Type B pancreatic cell (in vitro differentiated cells): ENCODE results near the gene FLRT2. TPM values are rescaled to one million over a fixed set of nuclear protein-coding genes. Genes with fewer than 3 reads are reported as not detected.

Experiments used
- DNase-seq: peaks from one replicate; pipeline ENCODE4 v3.0.0; 2021; ENCODE audit warnings: mixed read lengths; ENCODE audit not compliant: unreplicated experiment; ENCODE audit errors: extremely low spot score
- H3K27ac Mint-ChIP-seq: 2 replicates; pipeline ENCODE4 v1.8.0; 2021; ENCODE audit warnings: mild to moderate bottlenecking, mixed read lengths
- H3K27me3 Mint-ChIP-seq: 2 replicates; pipeline ENCODE4 v1.8.0; 2021; ENCODE audit warnings: mixed read lengths
- H3K36me3 Mint-ChIP-seq: 2 replicates; pipeline ENCODE4 v1.8.0; 2021; ENCODE audit warnings: mixed read lengths
- H3K4me1 Mint-ChIP-seq: one replicate; pipeline ENCODE4 v1.8.0; 2021; ENCODE audit warnings: mixed read lengths; ENCODE audit not compliant: unreplicated experiment
- H3K4me3 Mint-ChIP-seq: 2 replicates; pipeline ENCODE4 v1.8.0; 2021; ENCODE audit warnings: mild to moderate bottlenecking, mixed read lengths
- H3K9me3 Mint-ChIP-seq: 2 replicates; pipeline ENCODE4 v1.8.0; 2021; ENCODE audit warnings: mixed read lengths
- total RNA-seq: library from RNA; stranded (reverse); gene quantifications from 2 replicates; pipeline ENCODE4 v1.2.1, GENCODE V29; 2021; ENCODE audit warnings: low replicate concordance
- TF ChIP-seq, protein P1 (sequence below): fragments of 200-600 bp; sonication (generic); conservative IDR thresholded peaks from 2 replicates; pipeline ENCODE4 v1.5.0; 2021; ENCODE audit warnings: antibody characterized with exemption, mild to moderate bottlenecking

The FLRT2 gene
- total RNA-seq, 1 donor from 2014 or later = 127 TPM

DNA sequence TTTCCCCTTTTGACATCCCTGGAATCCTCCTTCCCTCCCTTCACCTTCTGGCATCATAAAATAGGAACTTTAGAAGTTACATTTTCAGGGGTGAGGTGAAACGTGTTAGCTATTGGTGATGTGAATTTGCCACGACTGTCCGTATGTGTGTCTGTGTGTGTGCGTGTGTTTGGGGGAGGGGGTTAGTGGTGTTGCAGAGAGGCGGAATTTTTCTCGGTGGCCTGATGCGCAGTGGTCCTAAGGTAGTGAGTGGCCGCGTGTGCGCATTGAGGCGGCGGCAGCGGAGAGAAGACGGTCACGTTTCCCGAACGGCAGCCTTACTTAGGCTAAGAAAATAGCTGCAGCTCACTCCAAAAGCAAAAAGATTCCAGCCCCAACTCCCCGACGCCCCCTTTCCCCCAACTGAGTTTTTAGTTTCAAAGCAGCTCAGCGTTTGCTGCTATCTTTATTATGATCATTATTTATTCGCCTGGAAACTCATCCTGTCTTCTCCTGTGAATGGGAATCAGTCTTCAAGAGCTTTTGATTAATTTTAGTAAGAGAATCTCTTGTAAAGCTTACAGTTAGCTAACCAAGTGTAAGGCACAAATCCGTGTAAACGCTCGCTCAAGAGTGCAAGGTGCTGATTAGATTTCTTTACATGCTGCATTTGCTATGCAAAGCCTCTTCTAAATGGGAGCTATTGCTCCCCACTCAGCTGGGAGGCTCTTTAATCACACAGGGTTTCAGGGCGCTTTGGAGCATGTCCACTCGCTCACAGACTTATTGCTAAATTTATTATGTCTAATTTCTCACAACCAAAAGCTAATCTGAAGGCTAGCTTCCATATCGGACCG lies 4.7 kb downstream of the FLRT2 start:
- Mint-ChIP-seq H3K9me3 (no peaks in the 10 kb centered on the region), H3K4me3 (peak overlapping the region; percentile 90), H3K27ac (peak overlapping the region; percentile 39), H3K36me3 (peaks cover 4% of the 10 kb centered on the region), H3K4me1 (peaks cover 25% of the 10 kb centered on the region), H3K27me3 (peaks cover 64% of the 10 kb centered on the region)
- DNase-seq = no peak
- TF ChIP-seq, protein P1, sequence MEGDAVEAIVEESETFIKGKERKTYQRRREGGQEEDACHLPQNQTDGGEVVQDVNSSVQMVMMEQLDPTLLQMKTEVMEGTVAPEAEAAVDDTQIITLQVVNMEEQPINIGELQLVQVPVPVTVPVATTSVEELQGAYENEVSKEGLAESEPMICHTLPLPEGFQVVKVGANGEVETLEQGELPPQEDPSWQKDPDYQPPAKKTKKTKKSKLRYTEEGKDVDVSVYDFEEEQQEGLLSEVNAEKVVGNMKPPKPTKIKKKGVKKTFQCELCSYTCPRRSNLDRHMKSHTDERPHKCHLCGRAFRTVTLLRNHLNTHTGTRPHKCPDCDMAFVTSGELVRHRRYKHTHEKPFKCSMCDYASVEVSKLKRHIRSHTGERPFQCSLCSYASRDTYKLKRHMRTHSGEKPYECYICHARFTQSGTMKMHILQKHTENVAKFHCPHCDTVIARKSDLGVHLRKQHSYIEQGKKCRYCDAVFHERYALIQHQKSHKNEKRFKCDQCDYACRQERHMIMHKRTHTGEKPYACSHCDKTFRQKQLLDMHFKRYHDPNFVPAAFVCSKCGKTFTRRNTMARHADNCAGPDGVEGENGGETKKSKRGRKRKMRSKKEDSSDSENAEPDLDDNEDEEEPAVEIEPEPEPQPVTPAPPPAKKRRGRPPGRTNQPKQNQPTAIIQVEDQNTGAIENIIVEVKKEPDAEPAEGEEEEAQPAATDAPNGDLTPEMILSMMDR = no peak

DNA sequence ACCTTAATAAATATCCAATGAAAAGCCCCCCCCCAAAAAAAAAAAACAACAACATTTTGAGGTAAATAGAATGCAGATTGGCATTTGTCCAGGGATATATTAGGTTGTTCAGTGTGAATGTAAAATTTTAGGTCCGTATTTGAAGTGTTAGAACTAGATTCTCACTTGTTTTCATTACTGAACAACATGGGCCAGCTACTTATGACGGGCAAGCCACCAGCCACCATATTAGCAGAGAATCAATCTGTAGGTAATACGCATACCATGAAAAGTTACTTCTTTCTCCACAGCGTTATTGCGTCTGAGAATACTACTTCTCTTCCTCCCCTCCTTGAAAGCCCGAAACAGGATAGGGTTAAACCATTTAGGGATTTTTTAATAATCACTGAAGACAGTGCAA lies 5.4 kb downstream of the FLRT2 start:
- Mint-ChIP-seq H3K27me3 (peaks cover 58% of the 10 kb centered on the region), H3K4me1 (peaks cover 25% of the 10 kb centered on the region), H3K27ac (peak overlapping the region; percentile 39), H3K9me3 (no peaks in the 10 kb centered on the region), H3K36me3 (peaks cover 4% of the 10 kb centered on the region), H3K4me3 (peak overlapping the region; percentile 90)
- TF ChIP-seq, protein P1 = no peak
- no peak for DNase-seq

DNA sequence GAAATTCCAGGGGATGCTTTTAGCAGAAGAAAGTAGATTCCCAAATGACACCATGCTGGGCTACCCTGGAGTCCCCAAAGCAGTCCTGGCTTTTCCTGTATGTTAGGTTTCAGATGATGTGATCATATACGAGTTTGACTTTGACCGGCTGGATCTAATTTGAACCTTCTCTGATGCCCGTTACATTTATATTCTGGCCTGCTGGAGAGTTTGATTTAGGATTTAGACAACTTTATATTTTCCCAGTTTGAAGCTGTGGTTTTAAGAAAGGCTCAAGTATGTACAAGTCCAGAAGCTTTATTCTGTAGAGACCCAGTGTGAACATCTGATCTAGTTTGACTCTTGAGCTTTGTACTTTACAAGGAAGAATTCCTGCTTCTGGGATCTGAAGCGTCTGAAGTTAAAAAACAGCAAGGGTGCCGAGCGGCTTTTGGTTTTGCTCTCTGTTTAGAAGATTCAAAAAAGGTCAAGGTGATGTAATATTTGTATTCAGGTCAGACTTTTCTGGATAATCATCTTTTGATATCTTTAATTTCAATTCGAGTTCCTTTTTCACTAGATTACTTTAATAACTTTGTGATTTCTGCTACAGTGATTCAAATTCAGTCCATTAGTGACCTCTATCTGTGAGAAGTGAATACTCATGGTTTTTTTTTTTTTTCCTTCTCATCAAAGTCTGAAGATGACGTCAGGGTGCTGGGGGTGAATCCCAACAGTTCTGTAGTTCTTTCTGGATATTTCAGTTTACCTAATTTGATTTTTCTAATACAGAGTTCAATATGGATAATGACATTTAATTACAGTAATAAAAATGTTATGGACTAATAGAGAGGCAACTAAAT lies 6.3 kb downstream of the FLRT2 start:
- Mint-ChIP-seq H3K27me3 (peaks cover 53% of the 10 kb centered on the region), H3K9me3 (no peaks in the 10 kb centered on the region), H3K4me1 (peaks cover 21% of the 10 kb centered on the region), H3K4me3 (peak overlapping the region; percentile 90), H3K27ac (peak overlapping the region; percentile 25), H3K36me3 (peaks cover 11% of the 10 kb centered on the region)
- TF ChIP-seq, protein P1 = peak; percentile 67
- DNase-seq = no peak

DNA sequence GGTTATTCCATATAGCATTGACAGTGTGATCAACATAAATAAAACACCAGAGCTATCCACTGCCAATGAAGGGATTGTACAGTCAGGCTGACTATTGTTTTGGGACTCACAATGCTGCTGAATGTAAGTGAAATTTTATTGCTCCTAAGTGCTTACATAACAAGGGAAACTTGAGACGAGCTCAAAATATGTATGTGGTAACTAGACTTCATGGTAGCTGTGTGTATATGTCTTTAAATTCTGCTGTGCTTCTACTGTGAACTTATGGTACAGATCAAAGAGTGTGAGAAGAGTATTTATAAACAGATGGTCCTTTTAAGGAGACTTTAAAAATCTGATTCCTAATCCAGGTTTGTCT lies 6.9 kb downstream of the FLRT2 start:
- no peaks in the 10 kb centered on the region for H3K9me3 Mint-ChIP-seq
- H3K36me3 Mint-ChIP-seq = peaks cover 12% of the 10 kb centered on the region
- peaks cover 21% of the 10 kb centered on the region for H3K4me1 Mint-ChIP-seq
- TF ChIP-seq, protein P1 = no peak
- no peak overlapping the region for H3K27ac Mint-ChIP-seq
- H3K27me3 Mint-ChIP-seq = peaks cover 47% of the 10 kb centered on the region
- no peak for DNase-seq
- peak overlapping the region; percentile 90 for H3K4me3 Mint-ChIP-seq

DNA sequence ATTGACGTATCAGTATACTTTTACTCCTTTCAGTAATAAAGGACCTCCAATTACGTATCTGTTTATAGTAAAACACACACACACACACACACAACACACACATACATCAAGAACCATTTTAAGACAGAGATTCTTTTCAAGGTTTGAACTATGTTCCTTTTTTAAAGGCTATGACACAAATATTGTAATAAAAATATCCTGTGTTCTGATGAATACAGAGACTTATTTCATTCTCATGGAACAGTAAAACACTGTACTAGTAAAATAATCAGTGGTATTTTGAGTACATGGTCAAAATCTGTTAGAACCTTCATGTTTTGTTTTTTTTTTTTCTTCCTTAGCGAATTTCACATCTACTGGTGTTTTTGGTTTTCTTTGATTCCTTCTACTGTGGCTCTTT lies 7.6 kb downstream of the FLRT2 start:
- Mint-ChIP-seq H3K4me1 (peaks cover 19% of the 10 kb centered on the region), H3K27me3 (peaks cover 40% of the 10 kb centered on the region), H3K9me3 (no peaks in the 10 kb centered on the region), H3K4me3 (peak overlapping the region; percentile 90), H3K36me3 (peaks cover 12% of the 10 kb centered on the region), H3K27ac (no peak overlapping the region)
- TF ChIP-seq, protein P1 = no peak
- DNase-seq = no peak
